HEK293 (cell line): ENCODE measurements around the gene CCNY.

Experiments
- BCL11A ChIP-seq: fragments of 450-650 bp; formaldehyde crosslinking; IDR thresholded peaks from 2 replicates; pipeline ENCODE4 v1.5.1; 2016; ENCODE audit warnings: low read depth, missing biosample characterization, missing genetic modification characterization
- CTCF ChIP-seq: fragments of 450-650 bp; formaldehyde crosslinking; IDR thresholded peaks from 2 replicates; pipeline ENCODE4 v1.5.1; 2016; ENCODE audit warnings: missing biosample characterization, missing genetic modification characterization
- KLF7 ChIP-seq: fragments of 450-650 bp; formaldehyde crosslinking; IDR thresholded peaks from 2 replicates; pipeline ENCODE4 v1.5.1; 2016; ENCODE audit warnings: missing biosample characterization, missing genetic modification characterization, borderline replicate concordance
- PBX3 ChIP-seq: sonication (generic); formaldehyde crosslinking; IDR thresholded peaks from 2 replicates; pipeline ENCODE4 v1.8.1; 2022; ENCODE audit warnings: mild to moderate bottlenecking, moderate library complexity, missing genetic modification reagents
- SCRT1 ChIP-seq: fragments of 450-650 bp; formaldehyde crosslinking; IDR thresholded peaks from 2 replicates; pipeline ENCODE4 v1.5.1; 2016; ENCODE audit warnings: missing biosample characterization, missing genetic modification characterization, borderline replicate concordance
- SP3 ChIP-seq: fragments of 450-650 bp; formaldehyde crosslinking; IDR thresholded peaks from 2 replicates; pipeline ENCODE4 v1.5.1; 2016; ENCODE audit warnings: missing biosample characterization, missing genetic modification characterization
- ZEB2 ChIP-seq: fragments of 450-650 bp; formaldehyde crosslinking; IDR thresholded peaks from 2 replicates; pipeline ENCODE4 v1.5.1; 2016; ENCODE audit warnings: missing biosample characterization, missing genetic modification characterization
- ZNF26 ChIP-seq: fragments of 450-650 bp; formaldehyde crosslinking; IDR thresholded peaks from 2 replicates; pipeline ENCODE4 v1.5.1; 2016; ENCODE audit warnings: missing biosample characterization, missing genetic modification characterization

GRCh38 chr10:35359873-35360272 lies 23.6 kb downstream of the CCNY start:
- TF ChIP-seq CTCF (tag by site-specific recombination) (no peak), KLF7 (tag by site-specific recombination) (no peak), ZNF26 (tag by site-specific recombination) (no peak), ZEB2 (no peak), SCRT1 (tag by site-specific recombination) (no peak), SP3 (tag by site-specific recombination) (no peak), BCL11A (tag by site-specific recombination) (no peak), PBX3 (CRISPR knock-in tag) (no peak)
